Measurements from ENCODE around the gene RASGRF2. TPM values are rescaled to one million over a fixed set of nuclear protein-coding genes. Genes with fewer than 3 reads are reported as not detected.
"Not testable (repeated sequence)": the region's sequence is repeated elsewhere in the genome, so short reads cannot be mapped to it uniquely, and the experiment has no call there.

The RASGRF2 gene
- polyA plus RNA-seq, 5 donors, result 1.5 to 2.1 (median 1.8) TPM

DNA sequence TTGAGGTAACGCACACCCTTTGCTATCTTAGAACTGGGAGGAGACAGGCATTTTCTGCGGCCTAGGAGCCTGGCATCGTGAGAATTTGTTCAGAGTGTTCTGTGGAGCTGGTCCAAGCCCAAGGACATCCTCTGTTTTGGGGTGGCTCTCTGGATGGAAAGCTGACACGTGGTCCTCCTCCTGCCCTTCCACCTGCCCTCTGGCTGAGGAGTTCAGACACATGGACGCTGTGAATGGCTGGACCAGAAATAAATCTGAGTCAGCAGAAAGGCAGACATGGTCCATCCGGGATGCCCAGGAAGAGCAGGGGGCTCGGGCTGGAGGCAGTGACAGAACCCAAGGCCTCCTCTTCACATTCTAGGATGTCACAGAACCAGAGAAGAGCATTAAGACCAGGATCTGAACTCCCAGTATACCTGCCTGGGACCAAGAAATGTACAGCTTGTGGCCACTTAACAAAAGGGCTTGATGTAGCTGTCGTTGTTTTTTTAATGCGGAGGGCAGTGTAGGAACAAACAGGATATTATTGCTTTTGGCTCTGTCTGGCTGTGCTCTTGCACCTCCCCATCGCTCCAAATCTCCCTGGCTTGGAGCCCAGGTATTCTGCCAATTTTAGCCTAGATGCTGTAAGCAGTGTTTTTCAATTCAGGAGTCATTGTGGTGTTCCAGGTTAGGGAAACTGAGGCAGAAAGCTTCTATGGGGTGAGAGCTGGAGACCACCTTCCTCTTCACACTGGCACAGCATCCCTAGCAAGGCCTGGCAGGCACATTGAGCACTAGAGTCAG is 275.3 kb downstream of the RASGRF2 start:
- no peak for DNase-seq

DNA sequence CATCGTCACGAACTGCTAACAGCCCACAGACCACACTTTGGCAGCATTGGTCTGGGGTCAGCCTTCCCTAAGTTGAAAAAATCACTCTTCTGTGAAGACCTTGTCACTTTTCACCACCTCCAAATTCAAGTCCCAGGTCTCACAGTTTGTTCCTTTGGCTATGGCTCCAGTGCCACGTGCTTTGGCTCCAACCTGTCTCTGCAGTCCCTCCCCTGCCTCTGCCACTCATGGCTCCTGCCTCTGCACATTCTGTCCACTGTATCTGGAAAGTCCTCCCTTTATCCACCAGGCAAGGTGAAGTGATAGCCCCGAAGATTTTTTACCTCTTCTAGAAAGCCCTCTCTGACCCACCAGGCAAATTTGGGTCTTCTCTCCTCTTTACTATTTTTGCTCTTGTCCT is 278.3 kb downstream of the RASGRF2 start:
- DNase-seq, result no peak

DNA sequence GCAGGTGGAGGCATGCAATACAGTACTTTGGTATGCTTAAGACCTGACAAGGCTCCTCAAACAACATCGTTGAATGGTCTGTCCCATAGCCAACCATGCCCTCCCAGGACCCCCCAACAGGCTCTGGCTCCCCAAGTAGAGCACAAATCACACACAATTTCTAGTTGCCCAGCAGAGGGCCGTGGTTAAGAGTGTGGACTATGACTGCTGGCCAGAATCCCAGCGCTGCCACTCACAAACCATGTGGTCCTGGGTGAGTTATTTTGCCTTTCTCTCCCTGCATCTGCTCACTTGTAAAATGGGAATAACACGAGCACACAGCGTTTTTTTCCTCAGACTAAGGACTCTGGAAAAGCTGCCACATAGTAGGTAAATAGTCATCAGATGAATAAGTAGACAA is 279.4 kb downstream of the RASGRF2 start:
- no peak for DNase-seq

DNA sequence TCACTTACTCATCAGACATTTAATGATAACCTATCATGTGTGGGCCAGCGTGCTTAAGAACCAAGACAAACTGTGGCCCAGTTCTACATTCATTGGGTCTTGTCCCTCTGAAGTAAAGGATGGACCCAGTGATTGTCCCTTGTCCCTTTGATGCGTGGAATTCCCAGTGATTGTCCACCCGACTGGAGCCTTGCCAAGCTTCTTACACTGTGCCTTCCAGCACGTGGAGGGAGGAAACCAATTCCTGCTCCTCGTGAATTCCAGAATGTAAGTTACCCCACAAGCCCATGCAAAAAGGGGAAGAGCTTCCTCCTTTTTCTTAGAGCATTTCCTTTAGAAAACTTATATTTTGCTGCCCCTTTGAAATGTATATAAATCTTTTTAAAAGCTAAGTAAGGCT is 280.8 kb downstream of the RASGRF2 start:
- no peak for DNase-seq

DNA sequence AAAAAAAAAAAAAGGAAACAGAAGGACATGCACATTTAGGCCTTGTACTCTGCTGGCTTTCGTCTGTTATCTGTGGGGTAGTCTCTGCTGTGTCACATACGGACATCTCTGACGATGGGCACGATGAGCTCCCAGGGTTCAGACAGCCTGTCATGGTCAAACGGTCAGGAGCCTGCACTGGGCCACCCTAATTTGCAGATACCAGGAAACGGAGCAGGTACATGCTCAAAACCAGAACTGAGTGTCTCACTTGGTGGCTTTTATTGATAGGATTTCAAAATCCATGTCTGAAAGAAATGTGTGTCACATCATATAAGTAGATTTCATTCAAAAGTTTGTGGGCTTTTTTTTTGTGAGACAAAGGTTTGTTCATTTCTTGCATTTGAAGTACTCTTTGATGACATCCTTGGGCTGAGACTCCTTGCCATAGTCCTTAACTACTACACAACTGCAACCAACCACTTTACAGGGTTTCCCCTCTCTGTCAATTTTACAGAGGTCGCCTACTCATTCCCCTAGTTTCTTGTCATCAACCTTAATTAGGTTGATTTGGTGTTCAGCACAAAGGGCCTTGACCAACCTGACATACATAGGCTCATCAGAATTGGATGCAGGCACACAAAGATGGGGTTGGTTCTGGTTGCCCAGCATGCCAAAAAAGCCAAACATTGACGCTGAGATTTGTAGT is 281.9 kb downstream of the RASGRF2 start:
- DNase-seq, result no peak

DNA sequence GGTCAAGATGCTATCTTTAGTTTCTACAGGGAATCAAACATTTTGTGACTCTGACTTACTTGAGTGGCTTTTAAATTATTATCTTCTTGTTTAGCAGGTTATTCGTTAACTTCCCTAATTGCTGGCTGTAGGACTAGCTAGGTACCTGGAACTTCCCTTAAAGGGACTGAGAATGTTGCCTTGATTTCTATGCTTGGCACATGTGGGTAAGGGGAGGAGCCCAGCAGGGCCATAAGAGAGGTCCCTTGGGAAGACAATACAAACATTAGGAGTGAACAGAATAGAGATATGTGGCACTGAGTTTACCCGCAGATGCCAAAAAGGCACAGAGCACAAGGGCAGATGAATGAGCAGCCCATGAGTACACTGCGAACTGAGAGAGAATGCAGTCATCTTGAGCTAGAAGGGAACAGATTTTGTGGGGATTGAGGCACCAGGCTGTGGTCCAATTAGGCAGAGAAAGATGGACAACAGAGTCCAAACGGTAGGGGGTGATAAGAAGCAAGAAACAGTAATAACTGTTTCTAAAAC is 282.8 kb downstream of the RASGRF2 start:
- DNase-seq, result no peak

DNA sequence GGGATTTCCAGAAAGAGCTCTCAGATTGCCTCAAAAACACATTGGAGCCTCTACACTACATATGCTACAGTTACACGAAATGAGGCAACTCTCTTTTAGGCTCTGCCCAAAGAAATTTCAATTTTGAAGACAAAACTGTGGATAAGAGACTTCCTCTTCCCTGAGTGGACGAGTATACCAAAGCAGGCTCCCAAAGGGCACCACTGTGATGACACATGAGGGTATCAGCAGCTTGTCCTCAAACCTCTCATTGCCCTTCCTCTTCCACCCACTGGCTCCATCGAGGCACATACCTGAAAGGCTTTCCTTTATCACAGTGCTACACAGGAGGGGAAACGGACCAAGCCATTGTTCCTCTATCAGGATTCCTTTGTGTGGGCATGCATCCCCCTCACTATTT is 284.3 kb downstream of the RASGRF2 start:
- DNase-seq, result no peak

DNA sequence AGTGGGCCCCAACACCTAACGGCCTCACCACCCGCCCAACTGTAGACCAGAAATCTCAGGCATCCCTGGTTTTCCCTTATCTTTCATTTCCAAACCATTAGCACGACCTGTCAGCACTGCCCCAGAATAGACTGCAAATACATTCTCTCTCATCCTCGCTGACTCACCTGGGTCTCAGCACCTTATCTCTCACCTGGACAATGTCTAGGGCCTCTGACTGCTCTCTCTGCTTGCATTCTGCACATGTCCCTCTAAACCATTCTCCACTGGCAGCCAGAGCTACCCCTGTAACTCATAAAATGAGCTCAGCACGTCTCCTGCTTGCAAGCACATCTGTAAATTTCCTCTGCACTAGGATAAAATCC is 285.7 kb downstream of the RASGRF2 start:
- DNase-seq, result no peak

DNA sequence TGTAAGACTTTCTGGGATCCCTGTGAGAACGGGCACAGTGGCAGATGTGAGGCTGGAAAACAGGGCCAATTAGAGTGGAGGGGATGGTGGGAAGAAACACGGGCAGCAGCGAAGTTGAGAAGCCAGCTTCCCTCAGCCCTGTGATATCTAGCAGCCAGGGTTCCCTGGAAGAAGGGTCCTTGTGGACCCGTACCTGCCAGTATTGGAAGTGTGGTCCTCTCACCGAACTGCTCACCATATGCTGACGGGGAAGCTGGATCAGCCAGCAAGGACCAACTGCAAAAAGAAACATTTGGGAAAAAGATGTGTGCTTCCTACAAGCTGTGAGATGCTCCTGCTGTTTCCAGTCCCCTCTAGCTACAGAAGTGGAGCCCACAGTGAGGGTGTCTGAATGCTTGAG is 286.5 kb downstream of the RASGRF2 start:
- no peak for DNase-seq

DNA sequence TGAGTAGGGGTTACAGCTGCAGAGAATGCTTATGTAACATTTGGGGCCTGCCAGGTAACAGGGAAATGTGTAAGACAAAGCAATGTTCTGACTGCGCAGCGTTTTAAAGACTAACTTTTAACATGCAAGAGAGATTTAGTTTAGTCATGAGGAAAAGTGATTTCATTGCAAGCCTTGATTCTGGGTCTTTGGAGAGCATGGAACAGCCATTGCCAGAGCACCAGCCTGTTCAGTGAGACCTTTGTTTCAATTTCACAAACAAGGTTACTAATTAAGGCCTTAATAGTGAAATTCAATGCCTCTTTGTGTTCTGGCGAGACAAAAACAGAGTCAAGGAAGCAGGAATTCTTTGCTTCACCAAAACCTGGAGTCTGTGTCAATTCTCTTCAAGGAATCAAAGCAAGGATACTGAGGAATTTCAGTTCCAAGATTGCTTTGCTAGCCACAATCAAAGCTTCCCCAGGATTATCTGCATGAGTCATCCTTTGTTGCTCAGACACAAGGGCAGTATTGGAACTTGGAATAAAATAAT is 287.3 kb downstream of the RASGRF2 start:
- DNase-seq, result no peak

DNA sequence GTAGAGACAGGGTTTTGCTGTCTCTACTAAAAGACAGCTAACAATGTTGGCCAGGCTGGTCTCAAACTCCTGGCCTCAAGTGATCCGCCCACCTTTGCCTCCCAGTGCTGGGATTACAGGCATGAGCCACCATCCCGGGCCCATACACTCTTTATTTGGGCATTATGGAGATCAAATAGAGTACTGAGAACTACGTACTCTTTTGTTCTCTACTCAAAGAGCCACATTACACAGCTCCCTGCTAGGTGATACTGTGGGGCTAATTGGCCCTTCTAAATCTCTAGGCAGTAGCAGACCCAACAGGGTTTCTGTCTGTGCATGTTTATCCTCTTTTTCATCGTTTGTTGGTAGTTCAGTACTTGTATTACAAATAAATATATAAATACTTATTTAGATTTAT is 289.1 kb downstream of the RASGRF2 start:
- no peak for DNase-seq

DNA sequence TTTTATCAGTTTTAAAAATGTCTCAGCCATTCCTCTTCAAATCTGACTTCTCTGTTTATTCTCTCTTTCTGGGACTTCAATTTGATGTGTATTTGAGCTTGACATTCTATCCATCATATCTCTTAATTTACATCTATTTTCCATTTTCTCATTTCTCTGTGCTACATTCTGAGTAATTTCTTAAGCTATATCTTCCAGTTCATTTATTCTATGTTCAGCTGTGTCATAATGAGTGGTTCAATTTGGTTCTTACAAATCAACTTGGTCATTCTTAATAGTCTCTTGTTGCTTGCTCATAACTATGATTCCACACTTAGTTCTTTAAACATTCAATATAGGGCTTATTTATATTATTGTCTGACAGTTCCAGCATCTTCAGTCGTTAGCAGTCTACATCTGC is 289.8 kb downstream of the RASGRF2 start:
- no peak for DNase-seq

DNA sequence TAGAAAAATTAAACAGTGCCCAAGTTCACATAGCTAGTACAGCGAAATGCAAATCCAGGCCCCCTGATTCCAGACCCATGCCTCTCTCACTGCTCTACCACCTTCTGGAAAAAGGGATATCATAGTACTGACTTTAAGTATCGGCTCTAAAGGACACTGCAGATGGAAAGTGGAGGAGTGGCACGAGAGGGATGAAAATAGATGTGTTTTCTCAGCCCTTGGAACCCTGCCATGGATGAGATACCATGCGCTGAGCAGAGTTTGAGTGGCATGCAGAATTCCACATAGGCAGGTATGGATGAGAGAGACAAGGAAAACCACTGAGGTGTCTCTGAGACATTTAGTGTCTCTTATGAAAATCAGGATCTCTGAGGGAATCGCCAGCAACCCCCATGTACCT is 291.8 kb downstream of the RASGRF2 start:
- no peak for DNase-seq

DNA sequence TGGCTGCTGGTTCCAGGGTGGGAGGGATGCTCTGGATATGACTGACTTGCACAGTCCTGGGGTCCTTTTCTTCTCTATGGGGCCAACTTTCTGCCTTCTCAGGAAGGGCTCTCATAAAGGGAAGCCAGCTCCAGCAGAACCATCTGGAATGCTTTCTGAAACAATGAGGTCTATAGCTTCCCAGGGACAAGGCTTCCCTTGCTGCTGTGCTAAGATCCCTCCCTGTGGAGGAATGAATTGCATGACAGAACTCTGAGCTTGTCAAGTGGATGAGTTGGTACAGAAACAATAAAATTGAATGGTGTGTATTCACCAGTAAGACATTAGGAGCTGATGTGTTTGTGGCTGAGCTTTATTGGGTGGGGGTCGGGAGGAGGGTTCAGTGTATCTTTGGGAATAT is 292.7 kb downstream of the RASGRF2 start:
- no peak for DNase-seq

DNA sequence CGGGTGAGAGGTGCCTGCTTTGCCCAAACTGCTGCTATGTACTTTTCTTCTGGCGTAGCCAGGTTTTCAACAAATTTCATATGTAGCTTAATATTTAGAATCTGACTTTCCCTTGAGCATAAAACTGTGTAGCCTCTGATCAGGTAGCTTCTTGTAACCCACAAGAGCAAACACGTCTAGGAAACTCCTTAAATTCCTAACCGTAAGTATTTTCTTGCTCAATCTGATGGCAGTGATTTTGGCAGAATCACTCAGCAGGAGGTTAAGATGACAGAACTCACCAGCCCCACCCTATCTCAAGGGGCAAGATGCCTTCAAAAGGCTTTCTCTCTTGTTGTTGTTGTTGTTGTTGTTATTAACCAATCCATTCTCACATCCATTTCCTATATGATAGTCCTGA is 293.7 kb downstream of the RASGRF2 start:
- no peak for DNase-seq

DNA sequence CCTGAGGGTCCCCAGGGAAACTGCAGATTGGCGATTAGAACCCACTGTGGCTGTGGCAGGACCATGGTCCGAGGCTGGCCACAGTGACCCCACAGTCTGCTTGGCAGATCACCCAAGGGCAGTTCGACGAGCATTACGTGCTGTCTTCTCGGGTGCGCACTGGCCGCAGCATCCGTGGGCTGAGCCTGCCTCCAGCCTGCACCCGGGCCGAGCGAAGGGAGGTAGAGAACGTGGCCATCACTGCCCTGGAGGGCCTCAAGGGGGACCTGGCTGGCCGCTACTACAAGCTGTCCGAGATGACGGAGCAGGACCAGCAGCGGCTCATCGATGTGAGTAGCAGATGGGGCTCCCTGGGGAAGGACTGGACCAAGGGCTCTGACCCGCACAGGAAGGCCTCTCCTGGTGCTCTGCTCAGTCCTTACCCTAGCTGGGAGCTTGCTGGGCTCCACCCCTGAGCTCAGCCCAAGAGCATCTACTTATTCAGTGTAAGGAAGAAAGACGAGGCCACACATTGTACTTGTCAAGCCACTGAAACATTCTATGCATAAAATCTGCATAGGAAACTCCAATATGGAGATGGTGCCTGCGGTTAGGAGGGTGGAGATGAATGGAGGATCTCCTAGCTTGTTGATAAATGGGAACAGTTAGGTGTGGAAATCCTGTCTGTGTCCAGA is 294.9 kb downstream of the RASGRF2 start:
- DNase-seq, result no peak

DNA sequence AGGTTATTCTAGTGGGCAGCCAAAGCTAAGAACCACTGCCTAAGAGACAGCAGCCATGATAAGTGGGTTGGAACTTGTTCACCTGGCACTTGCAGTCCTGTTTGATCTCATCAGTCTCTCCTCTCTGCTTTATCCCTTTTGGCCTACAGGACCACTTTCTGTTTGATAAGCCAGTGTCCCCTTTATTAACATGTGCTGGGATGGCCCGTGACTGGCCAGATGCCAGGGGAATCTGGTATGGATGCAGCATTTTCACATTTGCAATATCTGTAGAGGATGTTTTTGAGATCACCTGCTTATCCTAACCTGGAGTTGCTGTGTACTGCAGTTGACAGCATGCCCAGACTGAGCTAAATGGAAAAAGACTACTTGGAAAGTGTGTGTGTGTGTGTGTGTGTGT is 296.6 kb downstream of the RASGRF2 start:
- no peak for DNase-seq

DNA sequence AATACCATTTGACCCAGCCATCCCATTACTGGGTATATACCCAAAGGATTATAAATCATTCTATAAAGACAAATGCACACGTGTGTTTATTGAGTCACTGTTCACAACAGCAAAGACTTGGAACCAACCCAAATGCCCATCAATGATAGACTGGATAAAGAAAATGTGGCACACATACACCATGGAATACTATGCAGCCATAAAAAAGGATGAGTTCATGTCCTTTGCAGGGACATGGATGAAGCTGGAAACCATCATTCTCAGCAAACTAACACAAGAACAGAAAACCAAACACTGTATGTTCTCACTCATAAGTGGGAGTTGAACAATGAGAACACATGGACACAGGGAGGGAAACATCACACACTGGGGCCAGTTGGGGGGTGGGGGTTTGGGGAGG is 302.6 kb downstream of the RASGRF2 start:
- not testable (repeated sequence) for DNase-seq

DNA sequence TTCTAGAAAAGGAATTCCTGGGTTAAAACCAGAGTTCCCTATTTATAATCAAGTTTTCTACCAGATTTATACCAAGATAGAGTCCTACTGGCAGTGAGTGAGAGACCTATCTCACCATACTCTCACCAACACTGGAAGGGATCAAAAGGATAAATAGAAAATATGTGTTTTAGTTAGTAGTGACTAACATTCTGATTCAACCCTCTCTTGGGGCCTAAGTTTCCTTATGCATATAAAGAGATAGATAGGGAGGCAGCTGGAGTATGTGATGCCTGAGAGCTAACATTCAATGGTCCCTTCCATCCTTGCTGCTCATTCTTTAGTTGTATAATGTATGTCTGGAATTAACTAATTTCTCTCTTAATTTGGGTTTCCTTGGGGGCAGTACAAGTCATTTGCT is 304.9 kb downstream of the RASGRF2 start:
- DNase-seq, result no peak

DNA sequence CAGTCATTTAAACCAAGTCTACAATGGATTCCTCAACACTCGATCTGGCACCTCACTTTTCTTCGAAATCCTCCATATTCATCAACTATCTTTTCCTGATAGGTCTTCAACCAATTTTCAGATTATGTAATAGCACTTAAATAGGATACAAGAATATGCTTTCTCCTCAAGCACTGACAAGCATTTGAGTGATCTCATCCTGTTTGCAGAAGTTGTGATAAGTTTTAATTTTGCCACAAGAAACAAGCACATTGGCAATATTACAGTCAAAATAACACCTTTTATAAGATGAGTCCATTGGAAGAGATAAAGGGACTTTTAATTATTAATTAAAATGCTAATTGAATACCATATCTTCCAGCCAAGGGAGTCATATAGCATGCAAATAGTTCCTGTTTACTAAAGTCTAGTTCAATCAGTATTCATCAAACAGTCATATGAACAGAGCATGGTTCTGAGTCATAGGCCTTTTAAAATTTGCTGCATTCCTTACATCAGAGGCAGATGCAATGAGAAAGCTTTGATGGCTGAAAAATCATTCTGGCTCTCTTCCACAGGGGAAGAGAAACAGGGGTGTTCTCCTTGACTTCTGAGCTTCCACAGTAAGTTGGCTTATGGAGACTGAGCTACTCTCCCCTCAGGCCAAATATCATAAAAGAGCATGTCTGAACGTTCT is 308.5 kb downstream of the RASGRF2 start:
- no peak for DNase-seq

DNA sequence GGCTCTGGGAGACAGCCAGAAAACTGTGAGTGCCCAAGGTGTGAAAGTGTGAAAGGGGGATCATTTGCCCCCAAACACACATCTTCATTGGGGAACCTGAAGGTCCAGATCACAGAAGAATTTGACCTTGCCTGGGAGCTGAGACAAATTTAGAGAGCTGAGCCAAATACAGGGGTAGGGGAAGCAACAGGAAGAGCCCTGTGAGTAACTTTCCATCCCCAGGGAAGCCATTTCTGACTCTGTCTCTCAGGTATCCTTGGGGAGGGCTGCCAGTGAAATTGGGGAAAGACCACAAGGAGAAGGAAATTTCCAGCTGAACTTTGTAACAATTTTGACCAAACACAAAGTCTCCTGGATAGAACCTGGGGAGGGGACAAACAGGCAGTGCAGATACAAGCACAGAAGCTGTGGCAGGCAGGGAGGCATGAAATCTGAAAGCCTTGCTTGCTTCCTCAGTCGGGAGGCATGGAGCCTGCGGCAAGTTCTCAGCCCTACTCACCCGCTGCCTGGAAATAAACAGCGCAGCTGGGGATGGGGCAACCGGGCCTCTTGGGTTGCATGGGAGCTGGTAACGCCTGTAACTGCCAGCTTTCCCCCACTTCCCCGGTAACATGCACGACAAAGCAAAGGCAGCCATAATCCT is 309.7 kb downstream of the RASGRF2 start:
- no peak for DNase-seq

All from right lung (tissue), 5 donors.